Liver (tissue), 9 donors: ENCODE results near the gene SRSF4. TPM values are rescaled to one million over a fixed set of nuclear protein-coding genes. Genes with fewer than 3 reads are reported as not detected.

Experiments used
- DNase-seq: peaks from one replicate; pipeline ENCODE4 v3.0.0-alpha.2; 2017; ENCODE audit warnings: low spot score
- H3K27ac ChIP-seq, 2 donors: one replicate each; pipeline ENCODE4 v1.7.0; 2013; ENCODE audit warnings: inconsistent platforms in 2 of 2, low read length in 2 of 2, control low read depth in 1 of 2, low read depth in 1 of 2, mild to moderate bottlenecking in 1 of 2
- H3K27me3 ChIP-seq, 4 donors: one replicate each; pipeline versions ENCODE4 v1.6.1 to v1.7.0; 2013; ENCODE audit warnings: low read length in 3 of 4, inconsistent platforms in 1 of 4, mild to moderate bottlenecking in 1 of 4, moderate library complexity in 1 of 4; ENCODE audit not compliant: control insufficient read depth in 4 of 4, insufficient read depth in 4 of 4
- H3K36me3 ChIP-seq, 4 donors: one replicate each; pipeline versions ENCODE4 v1.6.1 to v1.7.0; 2013; ENCODE audit warnings: low read length in 3 of 4, mild to moderate bottlenecking in 3 of 4, low read depth in 1 of 4, moderate library complexity in 1 of 4; ENCODE audit not compliant: control insufficient read depth in 4 of 4, insufficient read depth in 3 of 4
- H3K4me1 ChIP-seq, 4 donors: one replicate each; pipeline versions ENCODE4 v1.6.1 to v1.7.0; 2013; ENCODE audit warnings: low read length in 3 of 4, mild to moderate bottlenecking in 3 of 4, moderate library complexity in 1 of 4; ENCODE audit not compliant: control insufficient read depth in 4 of 4, insufficient read depth in 4 of 4
- H3K4me3 ChIP-seq, 3 donors: one replicate each; pipeline versions ENCODE4 v1.6.1 to v1.7.0; 2013; ENCODE audit warnings: low read length in 3 of 3, control low read depth in 1 of 3, low read depth in 1 of 3, mild to moderate bottlenecking in 1 of 3
- H3K9ac ChIP-seq, 2 donors: one replicate each; pipeline ENCODE4 v1.7.0; 2013; ENCODE audit warnings: low read length in 2 of 2, mild to moderate bottlenecking in 2 of 2, moderate library complexity in 2 of 2, control low read depth in 1 of 2, low read depth in 1 of 2
- H3K9me3 ChIP-seq, 4 donors: one replicate each; pipeline versions ENCODE4 v1.6.1 to v1.7.0; 2013; ENCODE audit warnings: low read length in 3 of 4; ENCODE audit not compliant: control insufficient read depth in 4 of 4
- EGR1 ChIP-seq, 2 donors: IDR thresholded peaks; 2 replicates each; pipeline ENCODE4 v1.6.1; 2016 to 2018; ENCODE audit warnings: antibody characterized with exemption in 2 of 2, low read depth in 2 of 2
- GABPA ChIP-seq, 2 donors: IDR thresholded peaks in 1 of 2; conservative IDR thresholded peaks in 1 of 2; 2 replicates each; pipeline ENCODE4 v1.6.1; 2016; ENCODE audit warnings: antibody characterized with exemption in 2 of 2, mild to moderate bottlenecking in 1 of 2, moderate library complexity in 1 of 2
- HNF4A ChIP-seq, 2 donors: conservative IDR thresholded peaks; 2 replicates each; pipeline ENCODE4 v1.6.1; 2016; ENCODE audit warnings: antibody characterized with exemption in 2 of 2, mild to moderate bottlenecking in 2 of 2
- HNF4G ChIP-seq: IDR thresholded peaks from 2 replicates; pipeline ENCODE4 v1.6.1; 2016; ENCODE audit warnings: antibody characterized with exemption
- JUND ChIP-seq, 2 donors: IDR thresholded peaks; 2 replicates each; pipeline ENCODE4 v1.6.1; 2016; ENCODE audit warnings: antibody characterized with exemption in 2 of 2
- NR2F2 ChIP-seq: IDR thresholded peaks from 2 replicates; pipeline ENCODE4 v1.6.1; 2016; ENCODE audit warnings: antibody characterized with exemption
- RAD21 ChIP-seq, 2 donors: IDR thresholded peaks; 2 replicates each; pipeline ENCODE4 v1.6.1; 2016; ENCODE audit warnings: antibody characterized with exemption in 2 of 2, mild to moderate bottlenecking in 2 of 2
- REST ChIP-seq: IDR thresholded peaks from 2 replicates; pipeline ENCODE4 v1.6.1; 2016; ENCODE audit warnings: antibody characterized with exemption, mild to moderate bottlenecking
- RXRA ChIP-seq, 2 donors: IDR thresholded peaks; 2 replicates each; pipeline ENCODE4 v1.6.1; 2017 to 2018; ENCODE audit warnings: antibody characterized with exemption in 2 of 2, mild to moderate bottlenecking in 1 of 2
- SP1 ChIP-seq: IDR thresholded peaks from 2 replicates; pipeline ENCODE4 v1.6.1; 2018; ENCODE audit warnings: antibody characterized with exemption, mild to moderate bottlenecking
- TAF1 ChIP-seq: conservative IDR thresholded peaks from 2 replicates; pipeline ENCODE4 v1.6.1; 2016; ENCODE audit warnings: antibody characterized with exemption, mild to moderate bottlenecking
- YY1 ChIP-seq: IDR thresholded peaks from 2 replicates; pipeline ENCODE4 v1.6.1; 2016; ENCODE audit warnings: antibody characterized with exemption, mild to moderate bottlenecking
- WGBS: extraction: QIAGEN DNeasy Blood & Tissue Kit; methylation state at CpG from one replicate; pipeline ENCODE4 v1.1.7; 2013; 5-methylcytosine and 5-hydroxymethylcytosine counted together
- polyA plus RNA-seq, 2 donors: library from polyadenylated mRNA; stranded (reverse) in 1 of 2; unstranded in 1 of 2; fragments of 200-250 nt in 1 of 2; fragments of >200 nt in 1 of 2; fragmentation: Nextera tagmentation in 1 of 2; extraction: Ambion mirVana in 1 of 2; gene quantifications; one replicate each; pipeline versions ENCODE4 v1.2.1 to v1.2.3, GENCODE V29; 2013 to 2015
- total RNA-seq, 2 donors: library from RNA; depleted of rRNA; stranded (reverse); fragments of >200 nt; gene quantifications; one replicate each; pipeline ENCODE4 v1.2.3, GENCODE V29; 2014
- TF ChIP-seq, protein P1 (sequence below): IDR thresholded peaks from 2 replicates; pipeline ENCODE4 v1.6.1; 2016; ENCODE audit warnings: antibody characterized with exemption
- TF ChIP-seq, protein P2 (sequence below): IDR thresholded peaks from 2 replicates; pipeline ENCODE4 v1.6.1; 2016; ENCODE audit warnings: antibody characterized with exemption
- TF ChIP-seq, protein P3 (sequence below): IDR thresholded peaks from 2 replicates; pipeline ENCODE4 v1.6.1; 2016; ENCODE audit warnings: antibody characterized with exemption
- TF ChIP-seq, protein P4 (sequence below): fragments of 150-350 bp; IDR thresholded peaks from 2 replicates; pipeline ENCODE4 v1.5.1; 2017; ENCODE audit warnings: improper control_type of control experiment, low read depth, low read length; ENCODE audit not compliant: missing input control
- donor health status: healthy.
- donor health status: healthy.
- donor health status: healthy.
- donor health status: healthy.
- donor health status: healthy.

Gene SRSF4
- total and polyA plus RNA-seq, 4 donors, result 24.0 to 45.8 (median 30.2) TPM

- H3K36me3 ChIP-seq, result peaks cover 0 to 2% (median 0%) of the 10 kb centered on the region in 4 donors
- peaks cover 16 to 47% (median 41%) of the 10 kb centered on the region in 4 donors for H3K4me1 ChIP-seq
- H3K9me3 ChIP-seq, result no peaks in the 10 kb centered on the region
- H3K27me3 ChIP-seq, result no peaks in the 10 kb centered on the region
- peak overlapping the region; percentile 100 for H3K27ac ChIP-seq
- no peak for DNase-seq
- WGBS, result 4% methylated on average over 4 of the region's 4 CpGs
- H3K4me3 ChIP-seq, result peak overlapping the region; percentile 87 to 99 (median 95)
- TF ChIP-seq, protein P1, sequence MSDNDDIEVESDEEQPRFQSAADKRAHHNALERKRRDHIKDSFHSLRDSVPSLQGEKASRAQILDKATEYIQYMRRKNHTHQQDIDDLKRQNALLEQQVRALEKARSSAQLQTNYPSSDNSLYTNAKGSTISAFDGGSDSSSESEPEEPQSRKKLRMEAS, result peak; percentile 57
- TF ChIP-seq EGR1 (IDR thresholded peaks at IDR 0.05; ENCODE audit: low read depth in 2 of 2), result no peak
- TF ChIP-seq HNF4G, result peak; percentile 33
- peak; percentile 67 to 68 for TF ChIP-seq HNF4A (conservative IDR thresholded peaks at IDR 0.05)
- TF ChIP-seq TAF1, result peak; percentile 21
- TF ChIP-seq YY1, result peak; percentile 72
- TF ChIP-seq REST, result no peak
- TF ChIP-seq SP1, result peak; percentile 58
- TF ChIP-seq RXRA (IDR thresholded peaks at IDR 0.05), result peak; percentile 59 to 63
- peak; percentile 5 to 14 for TF ChIP-seq RAD21 (IDR thresholded peaks at IDR 0.05)
- peak in 1 of 2 donors; percentile 23 for TF ChIP-seq JUND (IDR thresholded peaks at IDR 0.05)
- TF ChIP-seq, protein P2, sequence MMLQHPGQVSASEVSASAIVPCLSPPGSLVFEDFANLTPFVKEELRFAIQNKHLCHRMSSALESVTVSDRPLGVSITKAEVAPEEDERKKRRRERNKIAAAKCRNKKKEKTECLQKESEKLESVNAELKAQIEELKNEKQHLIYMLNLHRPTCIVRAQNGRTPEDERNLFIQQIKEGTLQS, result no peak
- H3K9ac ChIP-seq, result peak overlapping the region; percentile 99
Measured at GRCh38 chr1:29179641-29180184, 2.0 kb downstream of the SRSF4 start.

DNA sequence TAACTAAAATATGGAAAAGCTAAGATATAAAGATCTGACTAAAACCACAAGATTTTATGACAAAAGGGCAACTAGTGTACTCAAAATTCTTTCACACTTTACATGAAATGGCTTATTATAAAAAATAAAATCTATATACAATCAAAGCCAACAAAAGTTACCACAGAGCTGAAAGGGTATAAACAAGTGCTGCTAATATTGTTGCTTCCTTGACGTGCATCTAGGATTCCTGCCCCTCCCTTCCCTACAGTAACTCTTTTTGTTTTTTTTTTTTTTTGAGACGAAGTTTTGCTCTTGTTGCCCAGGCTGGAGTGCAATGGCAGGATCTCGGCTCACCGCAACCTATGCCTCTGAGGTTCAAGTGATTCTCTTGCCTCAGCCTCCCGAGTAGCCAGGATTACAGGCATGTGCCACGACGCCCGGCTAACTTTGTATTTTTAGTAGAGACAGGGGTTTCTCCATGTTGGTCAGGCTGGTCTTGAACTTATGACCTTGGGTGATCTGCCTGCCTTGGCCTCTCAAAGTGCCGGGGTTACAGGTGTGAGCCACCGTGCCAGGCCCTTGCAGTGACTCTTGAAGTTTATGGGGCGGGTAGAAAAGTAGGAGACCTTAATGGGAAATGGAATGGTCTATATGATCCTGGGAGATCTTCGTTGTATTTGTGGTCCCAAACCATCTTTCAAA lies 4.5 kb downstream of the SRSF4 start:
- Histone ChIP-seq H3K9me3 (no peaks in the 10 kb centered on the region), H3K4me3 (no peak overlapping the region), H3K27ac (peak overlapping the region in 1 of 2 donors; percentile 43), H3K4me1 (peaks cover 15 to 40% (median 38%) of the 10 kb centered on the region in 4 donors), H3K9ac (no peak overlapping the region), H3K27me3 (no peaks in the 10 kb centered on the region), H3K36me3 (peaks cover 0 to 2% (median 0%) of the 10 kb centered on the region in 4 donors)
- WGBS, result 67% methylated on average over 12 of the region's 12 CpGs
- DNase-seq, result no peak
- TF ChIP-seq NR2F2 (no peak), TAF1 (no peak), YY1 (no peak), RAD21 (IDR thresholded peaks at IDR 0.05) (no peak), SP1 (no peak), JUND (IDR thresholded peaks at IDR 0.05) (no peak), HNF4G (no peak), REST (no peak), HNF4A (conservative IDR thresholded peaks at IDR 0.05) (no peak), GABPA (IDR thresholded peaks at IDR 0.05 in 1 of 2, conservative IDR thresholded peaks at IDR 0.05 in 1 of 2) (no peak)
- TF ChIP-seq, protein P1, result no peak
- TF ChIP-seq, protein P3, sequence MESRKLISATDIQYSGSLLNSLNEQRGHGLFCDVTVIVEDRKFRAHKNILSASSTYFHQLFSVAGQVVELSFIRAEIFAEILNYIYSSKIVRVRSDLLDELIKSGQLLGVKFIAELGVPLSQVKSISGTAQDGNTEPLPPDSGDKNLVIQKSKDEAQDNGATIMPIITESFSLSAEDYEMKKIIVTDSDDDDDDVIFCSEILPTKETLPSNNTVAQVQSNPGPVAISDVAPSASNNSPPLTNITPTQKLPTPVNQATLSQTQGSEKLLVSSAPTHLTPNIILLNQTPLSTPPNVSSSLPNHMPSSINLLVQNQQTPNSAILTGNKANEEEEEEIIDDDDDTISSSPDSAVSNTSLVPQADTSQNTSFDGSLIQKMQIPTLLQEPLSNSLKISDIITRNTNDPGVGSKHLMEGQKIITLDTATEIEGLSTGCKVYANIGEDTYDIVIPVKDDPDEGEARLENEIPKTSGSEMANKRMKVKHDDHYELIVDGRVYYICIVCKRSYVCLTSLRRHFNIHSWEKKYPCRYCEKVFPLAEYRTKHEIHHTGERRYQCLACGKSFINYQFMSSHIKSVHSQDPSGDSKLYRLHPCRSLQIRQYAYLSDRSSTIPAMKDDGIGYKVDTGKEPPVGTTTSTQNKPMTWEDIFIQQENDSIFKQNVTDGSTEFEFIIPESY, result no peak
- TF ChIP-seq, protein P4, sequence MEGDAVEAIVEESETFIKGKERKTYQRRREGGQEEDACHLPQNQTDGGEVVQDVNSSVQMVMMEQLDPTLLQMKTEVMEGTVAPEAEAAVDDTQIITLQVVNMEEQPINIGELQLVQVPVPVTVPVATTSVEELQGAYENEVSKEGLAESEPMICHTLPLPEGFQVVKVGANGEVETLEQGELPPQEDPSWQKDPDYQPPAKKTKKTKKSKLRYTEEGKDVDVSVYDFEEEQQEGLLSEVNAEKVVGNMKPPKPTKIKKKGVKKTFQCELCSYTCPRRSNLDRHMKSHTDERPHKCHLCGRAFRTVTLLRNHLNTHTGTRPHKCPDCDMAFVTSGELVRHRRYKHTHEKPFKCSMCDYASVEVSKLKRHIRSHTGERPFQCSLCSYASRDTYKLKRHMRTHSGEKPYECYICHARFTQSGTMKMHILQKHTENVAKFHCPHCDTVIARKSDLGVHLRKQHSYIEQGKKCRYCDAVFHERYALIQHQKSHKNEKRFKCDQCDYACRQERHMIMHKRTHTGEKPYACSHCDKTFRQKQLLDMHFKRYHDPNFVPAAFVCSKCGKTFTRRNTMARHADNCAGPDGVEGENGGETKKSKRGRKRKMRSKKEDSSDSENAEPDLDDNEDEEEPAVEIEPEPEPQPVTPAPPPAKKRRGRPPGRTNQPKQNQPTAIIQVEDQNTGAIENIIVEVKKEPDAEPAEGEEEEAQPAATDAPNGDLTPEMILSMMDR, result no peak
